HepG2 (cell line): Measurements from ENCODE around the gene FAM184B. TPM values are rescaled to one million over a fixed set of nuclear protein-coding genes. Genes with fewer than 3 reads are reported as not detected.
A peak's percentile ranks its signal among the peaks of the same experiment; 100 is the strongest.

Experiments
- EP300 ChIP-seq, 3 experiments: sonication (generic) in 1 of 3; formaldehyde crosslinking in 1 of 3; IDR thresholded peaks; 2 replicates each; pipeline versions ENCODE4 v1.5.1 to v1.6.1; 2011 to 2020; ENCODE audit warnings: low read depth in 2 of 3, low read length in 2 of 3, borderline replicate concordance in 1 of 3, improper control_type of control experiment in 1 of 3, mild to moderate bottlenecking in 1 of 3, missing genetic modification reagents in 1 of 3, moderate library complexity in 1 of 3
- GFI1 ChIP-seq: sonication (generic); formaldehyde crosslinking; IDR thresholded peaks from 2 replicates; pipeline ENCODE4 v1.5.0; 2020; ENCODE audit warnings: missing genetic modification reagents, mild to moderate bottlenecking, borderline replicate concordance
- HDAC2 ChIP-seq: sonication (generic); formaldehyde crosslinking; IDR thresholded peaks from 2 replicates; pipeline ENCODE4 v1.4.0; 2020; ENCODE audit warnings: missing genetic modification reagents
- MYC ChIP-seq: sonication (generic); formaldehyde crosslinking; IDR thresholded peaks from 2 replicates; pipeline ENCODE4 v1.9.0; 2021; ENCODE audit warnings: missing genetic modification reagents, borderline replicate concordance
- NCOA5 ChIP-seq: sonication (generic); formaldehyde crosslinking; IDR thresholded peaks from 2 replicates; pipeline ENCODE4 v1.4.0; 2020; ENCODE audit warnings: missing genetic modification reagents
- PHF21A ChIP-seq: sonication (generic); formaldehyde crosslinking; IDR thresholded peaks from 2 replicates; pipeline ENCODE4 v1.5.0; 2020; ENCODE audit warnings: mild to moderate bottlenecking, missing genetic modification reagents
- THAP11 ChIP-seq: IDR thresholded peaks from 2 replicates; pipeline ENCODE4 v1.6.1; 2016; ENCODE audit warnings: missing biosample characterization, missing genetic modification reagents
- TRIM24 ChIP-seq: sonication (generic); formaldehyde crosslinking; IDR thresholded peaks from 2 replicates; pipeline ENCODE4 v1.8.0; 2022; ENCODE audit warnings: mild to moderate bottlenecking, missing genetic modification reagents
- ZBTB42 ChIP-seq: sonication (generic); formaldehyde crosslinking; IDR thresholded peaks from 2 replicates; pipeline ENCODE4 v1.5.0; 2020; ENCODE audit warnings: mild to moderate bottlenecking, missing genetic modification reagents
- ZNF253 ChIP-seq: sonication (generic); formaldehyde crosslinking; IDR thresholded peaks from 2 replicates; pipeline ENCODE4 v1.8.0; 2022; ENCODE audit warnings: mild to moderate bottlenecking, missing genetic modification reagents, borderline replicate concordance
- ZNF446 ChIP-seq: sonication (generic); formaldehyde crosslinking; IDR thresholded peaks from 2 replicates; pipeline ENCODE4 v1.5.0; 2020; ENCODE audit warnings: mild to moderate bottlenecking, missing genetic modification reagents
- ZNF703 ChIP-seq: sonication (generic); formaldehyde crosslinking; IDR thresholded peaks from 2 replicates; pipeline ENCODE4 v1.5.1; 2020; ENCODE audit warnings: missing genetic modification reagents, mild to moderate bottlenecking, moderate library complexity, borderline replicate concordance
- ZNF75D ChIP-seq: sonication (generic); formaldehyde crosslinking; IDR thresholded peaks from 2 replicates; pipeline ENCODE4 v1.8.1; 2023; ENCODE audit warnings: missing genetic modification reagents, mild to moderate bottlenecking, borderline replicate concordance
- ZSCAN12 ChIP-seq: sonication (generic); formaldehyde crosslinking; IDR thresholded peaks from 2 replicates; pipeline ENCODE4 v1.9.0; 2021; ENCODE audit warnings: mild to moderate bottlenecking, missing genetic modification reagents
- polyA plus RNA-seq, 8 experiments: library from polyadenylated mRNA; depleted of rRNA in 3 of 8; stranded (reverse) in 7 of 8; unstranded in 1 of 8; fragments of >200 nt; fragmentation: Illumina TruSeq in 4 of 8; extraction: Trizol in 4 of 8; gene quantifications; 2 replicates each; pipeline versions ENCODE4 v1.2.1 to v1.2.3, GENCODE V29; 2011 to 2016; ENCODE audit warnings: low read depth in 4 of 8, missing spikeins in 1 of 8, mixed read lengths in 1 of 8; ENCODE audit not compliant: insufficient read depth in 1 of 8
- total RNA-seq, 5 experiments: library from RNA; depleted of rRNA; stranded (reverse); fragments of >200 nt; fragmentation: Illumina TruSeq; extraction: Trizol; gene quantifications; 2 replicates each; pipeline ENCODE4 v1.2.3, GENCODE V29; 2016; ENCODE audit warnings: low read depth in 1 of 5
- TF ChIP-seq, protein P1 (sequence below): sonication (generic); formaldehyde crosslinking; IDR thresholded peaks from 2 replicates; pipeline ENCODE4 v1.5.1; 2020; ENCODE audit warnings: mild to moderate bottlenecking, missing genetic modification reagents, moderate library complexity
- TF ChIP-seq, protein P2 (sequence below): sonication (generic); formaldehyde crosslinking; IDR thresholded peaks from 2 replicates; pipeline ENCODE4 v1.4.0; 2020; ENCODE audit warnings: missing genetic modification reagents
- TF ChIP-seq, protein P3 (sequence below): sonication (generic); formaldehyde crosslinking; IDR thresholded peaks from 2 replicates; pipeline ENCODE4 v1.4.0; 2020; ENCODE audit warnings: mild to moderate bottlenecking, low read depth, missing genetic modification reagents
- TF ChIP-seq, protein P4 (sequence below): sonication (generic); formaldehyde crosslinking; IDR thresholded peaks from 2 replicates; pipeline ENCODE4 v1.9.0; 2021; ENCODE audit warnings: missing genetic modification reagents, borderline replicate concordance
- TF ChIP-seq, protein P5 (sequence below): sonication (generic); formaldehyde crosslinking; IDR thresholded peaks from 2 replicates; pipeline ENCODE4 v1.5.0; 2020; ENCODE audit warnings: missing genetic modification reagents
- TF ChIP-seq, protein P6 (sequence below): IDR thresholded peaks from 2 replicates; pipeline ENCODE4 v1.6.1; 2016; ENCODE audit warnings: control low read depth

FAM184B gene
- total and polyA plus RNA-seq, 2 of the 13 experiments (the other 11 are each of a cell fraction or from before 2014, with no cell fraction given): not detected

DNA sequence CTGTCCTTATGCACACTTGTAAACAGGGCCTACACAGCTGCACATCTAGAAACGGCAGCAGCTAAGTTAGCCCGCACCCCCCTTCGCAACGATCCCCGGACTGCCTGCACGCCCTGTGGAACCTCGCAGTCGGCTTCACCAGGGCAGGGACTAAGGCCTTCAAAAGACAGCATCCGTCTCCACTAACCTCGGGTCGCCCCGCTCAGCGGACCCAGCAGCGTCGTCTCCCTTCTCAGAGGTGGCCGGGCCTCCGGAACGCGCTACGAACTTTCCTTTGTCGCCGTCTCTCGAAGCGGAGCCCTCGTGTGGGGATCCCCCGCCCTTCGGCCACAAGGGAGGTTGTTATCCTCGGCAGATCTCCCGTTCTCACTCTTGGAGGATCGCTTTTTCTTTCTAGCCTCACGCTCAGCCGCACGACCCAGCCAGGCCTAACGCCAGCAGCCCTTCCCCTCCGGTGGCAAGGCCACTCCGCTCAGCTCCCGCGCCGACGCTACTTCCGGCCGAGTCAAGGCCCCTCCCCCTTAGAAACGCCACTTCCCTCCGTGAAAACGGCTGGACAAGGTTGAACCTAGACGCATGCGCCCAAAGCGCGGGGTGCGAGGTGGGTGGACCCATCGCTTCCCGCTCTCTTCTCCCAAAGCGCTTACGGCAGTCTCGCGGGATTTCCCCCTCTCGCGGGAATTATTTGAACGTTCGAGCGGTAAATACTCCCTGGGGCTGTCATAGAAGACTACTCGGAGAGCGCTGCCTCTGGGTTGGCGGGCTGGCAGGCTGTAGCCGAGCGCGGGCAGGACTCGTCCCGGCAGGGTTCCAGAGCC, 29.0 kb upstream of the FAM184B start, which contains the start of the genes DCAF16 and NCAPG (continued):
- TF ChIP-seq NCOA5 (CRISPR knock-in tag) (no peak), ZNF253 (CRISPR knock-in tag) (no peak), ZNF703 (CRISPR knock-in tag) (peak; percentile 70; the same call in 1 of the 2 replicates), MYC (peak; percentile 91), TRIM24 (CRISPR knock-in tag) (no peak), PHF21A (CRISPR knock-in tag) (no peak; the same call in 1 of the 2 replicates), ZNF446 (CRISPR knock-in tag) (no peak), EP300 (IDR thresholded peaks at IDR 0.05; ENCODE audit: low read depth in 2 of 2, low read length in 2 of 2) (0 out of 4 replicates have a peak, but pooled peaks of 1 of the 2 experiments have one; percentile 7), EP300 (CRISPR knock-in tag; IDR thresholded peaks at IDR 0.05; ENCODE audit: borderline replicate concordance) (peak; percentile 22; the same call in 1 of the 2 replicates), HDAC2 (CRISPR knock-in tag) (peak; percentile 65), GFI1 (CRISPR knock-in tag) (peak; percentile 25; the same call in 1 of the 2 replicates), ZSCAN12 (CRISPR knock-in tag) (0 out of 2 replicates have a peak, but pooled peaks have one; percentile 63), THAP11 (CRISPR knock-in tag) (peak; percentile 88), ZNF75D (CRISPR knock-in tag) (no peak), ZBTB42 (CRISPR knock-in tag) (no peak; the same call in 1 of the 2 replicates)
- TF ChIP-seq, protein P1, sequence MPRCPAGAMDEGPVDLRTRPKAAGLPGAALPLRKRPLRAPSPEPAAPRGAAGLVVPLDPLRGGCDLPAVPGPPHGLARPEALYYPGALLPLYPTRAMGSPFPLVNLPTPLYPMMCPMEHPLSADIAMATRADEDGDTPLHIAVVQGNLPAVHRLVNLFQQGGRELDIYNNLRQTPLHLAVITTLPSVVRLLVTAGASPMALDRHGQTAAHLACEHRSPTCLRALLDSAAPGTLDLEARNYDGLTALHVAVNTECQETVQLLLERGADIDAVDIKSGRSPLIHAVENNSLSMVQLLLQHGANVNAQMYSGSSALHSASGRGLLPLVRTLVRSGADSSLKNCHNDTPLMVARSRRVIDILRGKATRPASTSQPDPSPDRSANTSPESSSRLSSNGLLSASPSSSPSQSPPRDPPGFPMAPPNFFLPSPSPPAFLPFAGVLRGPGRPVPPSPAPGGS: peak; percentile 93
- TF ChIP-seq, protein P2, sequence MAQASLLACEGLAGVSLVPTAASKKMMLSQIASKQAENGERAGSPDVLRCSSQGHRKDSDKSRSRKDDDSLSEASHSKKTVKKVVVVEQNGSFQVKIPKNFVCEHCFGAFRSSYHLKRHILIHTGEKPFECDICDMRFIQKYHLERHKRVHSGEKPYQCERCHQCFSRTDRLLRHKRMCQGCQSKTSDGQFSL (CRISPR knock-in tag): no peak; the same call in 1 of the 2 replicates
- TF ChIP-seq, protein P3, sequence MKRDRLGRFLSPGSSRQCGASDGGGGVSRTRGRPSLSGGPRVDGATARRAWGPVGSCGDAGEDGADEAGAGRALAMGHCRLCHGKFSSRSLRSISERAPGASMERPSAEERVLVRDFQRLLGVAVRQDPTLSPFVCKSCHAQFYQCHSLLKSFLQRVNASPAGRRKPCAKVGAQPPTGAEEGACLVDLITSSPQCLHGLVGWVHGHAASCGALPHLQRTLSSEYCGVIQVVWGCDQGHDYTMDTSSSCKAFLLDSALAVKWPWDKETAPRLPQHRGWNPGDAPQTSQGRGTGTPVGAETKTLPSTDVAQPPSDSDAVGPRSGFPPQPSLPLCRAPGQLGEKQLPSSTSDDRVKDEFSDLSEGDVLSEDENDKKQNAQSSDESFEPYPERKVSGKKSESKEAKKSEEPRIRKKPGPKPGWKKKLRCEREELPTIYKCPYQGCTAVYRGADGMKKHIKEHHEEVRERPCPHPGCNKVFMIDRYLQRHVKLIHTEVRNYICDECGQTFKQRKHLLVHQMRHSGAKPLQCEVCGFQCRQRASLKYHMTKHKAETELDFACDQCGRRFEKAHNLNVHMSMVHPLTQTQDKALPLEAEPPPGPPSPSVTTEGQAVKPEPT (CRISPR knock-in tag): no peak; the same call in 1 of the 2 replicates
- TF ChIP-seq, protein P4, sequence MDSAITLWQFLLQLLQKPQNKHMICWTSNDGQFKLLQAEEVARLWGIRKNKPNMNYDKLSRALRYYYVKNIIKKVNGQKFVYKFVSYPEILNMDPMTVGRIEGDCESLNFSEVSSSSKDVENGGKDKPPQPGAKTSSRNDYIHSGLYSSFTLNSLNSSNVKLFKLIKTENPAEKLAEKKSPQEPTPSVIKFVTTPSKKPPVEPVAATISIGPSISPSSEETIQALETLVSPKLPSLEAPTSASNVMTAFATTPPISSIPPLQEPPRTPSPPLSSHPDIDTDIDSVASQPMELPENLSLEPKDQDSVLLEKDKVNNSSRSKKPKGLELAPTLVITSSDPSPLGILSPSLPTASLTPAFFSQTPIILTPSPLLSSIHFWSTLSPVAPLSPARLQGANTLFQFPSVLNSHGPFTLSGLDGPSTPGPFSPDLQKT (CRISPR knock-in tag): peak; percentile 34; the same call in 1 of the 2 replicates
- TF ChIP-seq, protein P5, sequence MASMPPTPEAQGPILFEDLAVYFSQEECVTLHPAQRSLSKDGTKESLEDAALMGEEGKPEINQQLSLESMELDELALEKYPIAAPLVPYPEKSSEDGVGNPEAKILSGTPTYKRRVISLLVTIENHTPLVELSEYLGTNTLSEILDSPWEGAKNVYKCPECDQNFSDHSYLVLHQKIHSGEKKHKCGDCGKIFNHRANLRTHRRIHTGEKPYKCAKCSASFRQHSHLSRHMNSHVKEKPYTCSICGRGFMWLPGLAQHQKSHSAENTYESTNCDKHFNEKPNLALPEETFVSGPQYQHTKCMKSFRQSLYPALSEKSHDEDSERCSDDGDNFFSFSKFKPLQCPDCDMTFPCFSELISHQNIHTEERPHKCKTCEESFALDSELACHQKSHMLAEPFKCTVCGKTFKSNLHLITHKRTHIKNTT (CRISPR knock-in tag): no peak
- TF ChIP-seq, protein P6, sequence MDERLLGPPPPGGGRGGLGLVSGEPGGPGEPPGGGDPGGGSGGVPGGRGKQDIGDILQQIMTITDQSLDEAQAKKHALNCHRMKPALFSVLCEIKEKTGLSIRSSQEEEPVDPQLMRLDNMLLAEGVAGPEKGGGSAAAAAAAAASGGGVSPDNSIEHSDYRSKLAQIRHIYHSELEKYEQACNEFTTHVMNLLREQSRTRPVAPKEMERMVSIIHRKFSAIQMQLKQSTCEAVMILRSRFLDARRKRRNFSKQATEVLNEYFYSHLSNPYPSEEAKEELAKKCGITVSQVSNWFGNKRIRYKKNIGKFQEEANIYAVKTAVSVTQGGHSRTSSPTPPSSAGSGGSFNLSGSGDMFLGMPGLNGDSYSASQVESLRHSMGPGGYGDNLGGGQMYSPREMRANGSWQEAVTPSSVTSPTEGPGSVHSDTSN (CRISPR knock-in tag): no peak
